PC-3 (cell line): ENCODE results near the gene PARP1. TPM values are rescaled to one million over a fixed set of nuclear protein-coding genes. Genes with fewer than 3 reads are reported as not detected.

Source experiments
- ATAC-seq: fragments of 200-7000 bp; cut with Tn5 transposase; 2 replicates; pipeline ENCODE4 v1.9.1; 2020; ENCODE audit warnings: mild to moderate bottlenecking, moderate library complexity
- BruUV-seq: library from RNA; stranded (reverse); fragments of 400-500 nt; replicated peaks from 2 replicates; lab custom pipeline; 2021; lab: Mats Ljungman, UMichigan
- CTCF ChIA-PET: fragments of 300-600 bp; sonication (Branson Sonifier 250); formaldehyde crosslinking; loops from one replicate; lab custom pipeline; 2022; ENCODE audit warnings: antibody characterized with exemption; lab: Charles Lee
- POLR2A ChIA-PET: fragments of 300-600 bp; sonication (Branson Sonifier 250); formaldehyde crosslinking; loops from one replicate; lab custom pipeline; 2022; ENCODE audit warnings: antibody characterized with exemption; ENCODE audit not compliant: unreplicated experiment; lab: Charles Lee
- DNase-seq: peaks from one replicate; pipeline ENCODE4 v3.0.0-alpha.2; 2015
- H2AFZ ChIP-seq: fragments of 300-600 bp; sonication (generic); 2 replicates; pipeline ENCODE4 v1.6.0; 2016; ENCODE audit warnings: antibody characterized with exemption, low read length
- H3F3A ChIP-seq: fragments of 300-600 bp; sonication (generic); one replicate; pipeline ENCODE4 v1.6.0; 2017; ENCODE audit warnings: antibody characterized with exemption, low read length, control low read depth, mild to moderate bottlenecking; ENCODE audit not compliant: unreplicated experiment
- H3K27ac ChIP-seq: fragments of 300-600 bp; sonication (generic); 2 replicates; pipeline ENCODE4 v1.5.1; 2016; ENCODE audit warnings: mild to moderate bottlenecking, low read length
- H3K27me3 ChIP-seq: fragments of 300-600 bp; sonication (generic); 2 replicates; pipeline ENCODE4 v1.6.1; 2016; ENCODE audit warnings: low read length, mixed read lengths
- H3K36me3 ChIP-seq: fragments of 300-600 bp; sonication (generic); 2 replicates; pipeline ENCODE4 v1.6.1; 2016; ENCODE audit warnings: low read depth, mixed run types, low read length, mixed read lengths
- H3K4me1 ChIP-seq: fragments of 300-600 bp; sonication (generic); 2 replicates; pipeline ENCODE4 v1.5.1; 2016; ENCODE audit warnings: low read length; ENCODE audit not compliant: insufficient read depth
- H3K4me2 ChIP-seq: fragments of 300-600 bp; sonication (generic); 2 replicates; pipeline ENCODE4 v1.6.0; 2016; ENCODE audit warnings: low read length
- H3K4me3 ChIP-seq: fragments of 300-600 bp; sonication (generic); 2 replicates; pipeline ENCODE4 v1.5.1; 2016; ENCODE audit warnings: mild to moderate bottlenecking, low read length, mixed read lengths
- H3K79me2 ChIP-seq: fragments of 300-600 bp; sonication (generic); 2 replicates; pipeline ENCODE4 v1.6.1; 2017; ENCODE audit warnings: low read length, mixed read lengths
- H3K9ac ChIP-seq: fragments of 300-600 bp; sonication (generic); 2 replicates; pipeline ENCODE4 v1.6.0; 2016; ENCODE audit warnings: mild to moderate bottlenecking, low read length
- H3K9me2 ChIP-seq: fragments of 300-600 bp; sonication (generic); replicated peaks from 2 replicates; pipeline ENCODE4 v1.6.1; 2016; ENCODE audit warnings: mixed run types, low read length, mixed read lengths
- H3K9me3 ChIP-seq: fragments of 300-600 bp; sonication (generic); 2 replicates; pipeline ENCODE4 v1.6.1; 2016; ENCODE audit warnings: low read length, mixed read lengths
- H4K20me1 ChIP-seq: fragments of 300-600 bp; sonication (generic); 2 replicates; pipeline ENCODE4 v1.6.1; 2016; ENCODE audit warnings: low read length, mixed read lengths
- CTCF ChIP-seq: fragments of 300-600 bp; sonication (generic); conservative IDR thresholded peaks from 2 replicates; pipeline ENCODE4 v1.5.1; 2017; ENCODE audit warnings: antibody characterized with exemption, low read depth, mild to moderate bottlenecking, low read length
- EZH2 ChIP-seq: fragments of 300-600 bp; sonication (generic); IDR thresholded peaks from one replicate; pipeline ENCODE4 v1.6.1; 2017; ENCODE audit warnings: antibody characterized with exemption, mild to moderate bottlenecking, low read length; ENCODE audit not compliant: unreplicated experiment
- EZH2phosphoT487 ChIP-seq: fragments of 300-600 bp; sonication (generic); IDR thresholded peaks from 2 replicates; pipeline ENCODE4 v1.6.1; 2018; ENCODE audit warnings: mild to moderate bottlenecking, antibody characterized with exemption, low read length, borderline replicate concordance
- intact Hi-C: fragments of 100-400 bp; cut with micrococcal nuclease; formaldehyde crosslinking; loops from 2 replicates; pipeline ENCODE4 v1.9.0; 2023
- total RNA-seq: library from RNA; depleted of rRNA; stranded (reverse); fragments of >200 nt; gene quantifications from 2 replicates; pipeline ENCODE4 v1.2.3, GENCODE V29; 2014

The PARP1 gene
- total RNA-seq, 1 experiment from 2014 or later: 538 TPM

- TF ChIP-seq CTCF (no peak), EZH2 (no peak), EZH2phosphoT487 (no peak)
- ChIA-PET POLR2A (interaction anchor here (0.7 kb wide), 1 partner anchor 46 kb away, joined by 3 read pairs; no protein-coding TSS in a partner anchor), CTCF (no interaction called here)
- DNase-seq: no peak
- Histone ChIP-seq H3K4me3 (no peak overlapping the region), H3K36me3 (no peaks in the 10 kb centered on the region), H3K9ac (no peak overlapping the region), H3K9me2 (no peaks in the 10 kb centered on the region), H3K9me3 (no peaks in the 10 kb centered on the region), H4K20me1 (no peaks in the 10 kb centered on the region), H3K27ac (no peak overlapping the region), H3F3A (no peaks in the 10 kb centered on the region), H2AFZ (no peak overlapping the region), H3K4me2 (no peak overlapping the region), H3K27me3 (no peaks in the 10 kb centered on the region), H3K4me1 (peaks cover 5% of the 10 kb centered on the region; the same call in 1 of the 2 replicates), H3K79me2 (no peaks in the 10 kb centered on the region)
- intact Hi-C loops: no loop called here
- BruUV-seq: no TSS peak
- no peak for ATAC-seq
These were observed 22.2 kb upstream of the PARP1 start for GRCh38 chr1:226429858-226430715.

- ATAC-seq (peak; percentile 9; the same call in 1 of the 2 replicates), DNase-seq (peak; percentile 55)
- no peaks in the 10 kb centered on the region for H3K36me3 ChIP-seq
- peaks cover 5% of the 10 kb centered on the region; the same call in 1 of the 2 replicates for H3K4me1 ChIP-seq
- no peaks in the 10 kb centered on the region for H3K79me2 ChIP-seq
- H3F3A ChIP-seq: no peaks in the 10 kb centered on the region
- TF ChIP-seq CTCF (no peak), EZH2 (no peak), EZH2phosphoT487 (no peak)
- H3K4me2 ChIP-seq: no peak overlapping the region
- ChIA-PET POLR2A (interaction anchor here (0.7 kb wide), 1 partner anchor 47 kb away, joined by 3 read pairs; no protein-coding TSS in a partner anchor), CTCF (no interaction called here)
- H3K9me3 ChIP-seq: no peaks in the 10 kb centered on the region
- no peaks in the 10 kb centered on the region for H4K20me1 ChIP-seq
- H3K27me3 ChIP-seq: no peaks in the 10 kb centered on the region
- no peaks in the 10 kb centered on the region for H3K9me2 ChIP-seq
- no peak overlapping the region for H3K9ac ChIP-seq
- H3K4me3 ChIP-seq: no peak overlapping the region
- no TSS peak for BruUV-seq
- no peak overlapping the region for H3K27ac ChIP-seq
- intact Hi-C loops: no loop called here
- 0 out of 2 replicates have a peak overlapping the region, but pooled peaks have one; percentile 7 for H2AFZ ChIP-seq
These were observed 21.0 kb upstream of the PARP1 start for GRCh38 chr1:226428791-226429461.
